ENCODE data around the gene SGPP1. TPM values are rescaled to one million over a fixed set of nuclear protein-coding genes. Genes with fewer than 3 reads are reported as not detected.
A peak's percentile ranks its signal among the peaks of the same experiment; 100 is the strongest.
"Not testable (repeated sequence)": the region's sequence is repeated elsewhere in the genome, so short reads cannot be mapped to it uniquely, and the experiment has no call there.

Gene SGPP1
- total RNA-seq, 2 experiments from 2014 or later: 10.1 to 10.6 TPM

GRCh38 chr14:63663428-63664341, 64.2 kb downstream of the SGPP1 start:
- CTCF ChIA-PET: no interaction called here

DNA sequence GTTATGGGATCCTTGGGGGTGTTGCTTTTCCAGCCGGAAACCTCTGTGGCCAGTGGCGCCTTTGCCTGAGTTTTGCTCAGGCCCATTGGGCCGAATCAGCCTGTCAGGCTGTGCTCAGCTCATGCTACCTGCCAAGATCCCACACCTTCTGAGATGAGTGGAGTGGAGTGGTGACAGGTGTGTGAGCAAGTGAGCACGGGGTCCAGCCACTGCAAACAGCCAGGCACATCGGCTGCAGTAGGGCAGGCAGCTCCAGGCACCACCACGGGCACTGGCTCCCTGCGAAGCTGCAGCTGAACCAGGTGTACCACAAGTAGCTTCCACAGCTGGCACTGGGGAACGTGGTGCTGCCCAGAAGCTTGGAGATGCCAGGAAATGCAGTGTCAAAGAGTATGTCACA, 65.1 kb downstream of the SGPP1 start:
- Mint-ChIP-seq H3K4me1 (ENCODE audit: low read depth) (no peaks in the 10 kb centered on the region), H3K27me3 (ENCODE audit: low read depth) (no peaks in the 10 kb centered on the region), H3K9me3 (no peaks in the 10 kb centered on the region), H3K27ac (no peak overlapping the region), H3K4me3 (no peak overlapping the region), H3K36me3 (ENCODE audit: low read depth) (peaks cover 3% of the 10 kb centered on the region)
- DNase-seq: no peak
- intact Hi-C loops (cut with micrococcal nuclease): no loop called here
- CTCF ChIA-PET: no interaction called here

More at GRCh38 chr14:63663428-63664341, 64.2 kb downstream of the SGPP1 start:
- H3K4me3 Mint-ChIP-seq: no peak overlapping the region
- H3K36me3 Mint-ChIP-seq (ENCODE audit: low read depth): peaks cover 3% of the 10 kb centered on the region
- intact Hi-C loops (cut with micrococcal nuclease): no loop called here
- no peaks in the 10 kb centered on the region for H3K27me3 Mint-ChIP-seq (ENCODE audit: low read depth)
- H3K27ac Mint-ChIP-seq: no peak overlapping the region
- no peak for DNase-seq
- H3K4me1 Mint-ChIP-seq (ENCODE audit: low read depth): no peaks in the 10 kb centered on the region
- H3K9me3 Mint-ChIP-seq: no peaks in the 10 kb centered on the region

DNA sequence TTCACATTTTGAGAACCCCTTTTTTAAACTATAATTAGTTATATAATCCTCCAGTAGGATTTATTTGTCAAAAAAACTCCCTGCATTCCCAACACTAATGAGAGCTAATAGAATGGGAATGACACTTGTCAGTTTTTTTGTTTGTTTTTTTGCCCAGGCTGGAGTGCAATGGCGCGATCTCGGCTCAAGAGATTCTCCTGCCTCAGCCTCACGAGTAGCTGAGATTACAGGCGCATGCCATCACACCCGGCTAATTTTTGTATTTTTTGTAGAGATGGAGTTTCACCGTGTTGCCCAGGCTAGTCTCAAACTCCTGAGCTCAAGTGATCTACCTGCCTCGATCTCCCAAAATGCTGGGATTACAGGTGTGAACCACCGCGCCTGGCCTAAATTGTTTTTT, 66.0 kb downstream of the SGPP1 start:
- H3K36me3 Mint-ChIP-seq (ENCODE audit: low read depth); intact Hi-C loops (cut with micrococcal nuclease); H3K4me1 Mint-ChIP-seq (ENCODE audit: low read depth); H3K4me3 Mint-ChIP-seq; H3K27me3 Mint-ChIP-seq (ENCODE audit: low read depth); H3K9me3 Mint-ChIP-seq; DNase-seq; CTCF ChIA-PET; H3K27ac Mint-ChIP-seq: not testable (repeated sequence)

GRCh38 chr14:63659726-63660125, 68.1 kb downstream of the SGPP1 start:
- Mint-ChIP-seq H3K4me3 (no peak overlapping the region), H3K27me3 (ENCODE audit: low read depth) (no peaks in the 10 kb centered on the region), H3K9me3 (no peaks in the 10 kb centered on the region), H3K36me3 (ENCODE audit: low read depth) (peaks cover 3% of the 10 kb centered on the region), H3K4me1 (ENCODE audit: low read depth) (no peaks in the 10 kb centered on the region), H3K27ac (no peak overlapping the region)
- CTCF ChIA-PET: no interaction called here
- intact Hi-C loops (cut with micrococcal nuclease): no loop called here
- no peak for DNase-seq

DNA sequence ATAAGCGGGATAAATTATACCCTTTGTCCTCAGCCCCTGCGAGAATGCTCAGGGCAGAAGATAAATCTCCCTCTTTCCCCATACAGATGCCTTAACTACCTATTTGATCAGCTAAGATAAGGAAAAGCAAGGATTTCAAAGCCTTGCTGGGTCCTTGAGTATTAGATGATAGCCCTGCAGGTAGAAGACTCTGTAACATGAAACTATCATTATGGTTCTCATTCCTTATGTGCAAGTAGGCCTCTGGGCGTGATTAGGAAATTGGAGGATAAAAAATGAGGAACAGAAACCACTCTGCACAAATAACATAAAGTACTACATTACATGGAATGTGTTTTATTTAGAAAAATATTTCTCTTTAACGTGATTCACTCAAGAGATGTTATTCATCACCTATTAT, 71.7 kb downstream of the SGPP1 start:
- H3K9me3 Mint-ChIP-seq: no peaks in the 10 kb centered on the region
- H3K27ac Mint-ChIP-seq: no peak overlapping the region
- CTCF ChIA-PET: interaction anchor here (1.0 kb wide), 1 partner anchor 71 kb away, joined by 3 read pairs; the partner anchor contains the start of gene SGPP1
- H3K4me1 Mint-ChIP-seq (ENCODE audit: low read depth): peaks cover 15% of the 10 kb centered on the region
- H3K27me3 Mint-ChIP-seq (ENCODE audit: low read depth): no peaks in the 10 kb centered on the region
- H3K4me3 Mint-ChIP-seq: no peak overlapping the region
- DNase-seq: no peak
- H3K36me3 Mint-ChIP-seq (ENCODE audit: low read depth): peaks cover 6% of the 10 kb centered on the region
- intact Hi-C loops (cut with micrococcal nuclease): no loop called here

GRCh38 chr14:63654936-63655335, 72.9 kb downstream of the SGPP1 start:
- peaks cover 25% of the 10 kb centered on the region for H3K4me1 Mint-ChIP-seq (ENCODE audit: low read depth)
- CTCF ChIA-PET: no interaction called here
- H3K4me3 Mint-ChIP-seq: no peak overlapping the region
- intact Hi-C loops (cut with micrococcal nuclease): loop anchor here (1.0 to 5.0 kb wide), 2 partner anchors 10 to 637 kb away; partner anchors contain the start of gene ESR2
- no peak for DNase-seq
- H3K27me3 Mint-ChIP-seq (ENCODE audit: low read depth): no peaks in the 10 kb centered on the region
- H3K27ac Mint-ChIP-seq: no peak overlapping the region
- peaks cover 6% of the 10 kb centered on the region for H3K36me3 Mint-ChIP-seq (ENCODE audit: low read depth)
- no peaks in the 10 kb centered on the region for H3K9me3 Mint-ChIP-seq

DNA sequence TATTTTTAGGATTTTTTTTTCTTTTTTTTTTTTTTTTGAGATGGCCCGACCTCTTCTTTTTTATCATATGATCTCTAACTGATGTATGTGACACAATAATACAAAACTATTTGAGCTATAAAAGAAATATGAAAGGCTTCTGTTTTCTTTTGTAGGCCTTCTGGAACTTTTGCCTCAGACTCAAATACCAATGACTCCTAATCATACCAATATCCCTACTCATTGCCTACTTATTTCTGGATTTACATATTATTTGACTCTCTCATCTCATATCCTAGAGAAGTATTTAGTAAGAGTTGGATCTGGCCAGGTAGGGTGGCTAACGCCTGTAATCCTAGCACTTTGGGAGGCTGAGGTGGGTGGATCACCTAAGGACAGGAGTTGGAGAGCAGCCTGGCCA, 73.5 kb downstream of the SGPP1 start:
- Mint-ChIP-seq H3K27ac (no peak overlapping the region), H3K27me3 (ENCODE audit: low read depth) (no peaks in the 10 kb centered on the region), H3K4me1 (ENCODE audit: low read depth) (peaks cover 29% of the 10 kb centered on the region), H3K36me3 (ENCODE audit: low read depth) (peaks cover 3% of the 10 kb centered on the region), H3K9me3 (no peaks in the 10 kb centered on the region), H3K4me3 (no peak overlapping the region)
- intact Hi-C loops (cut with micrococcal nuclease): loop anchor here (1.0 to 5.0 kb wide), 2 partner anchors 11 to 638 kb away; partner anchors contain the start of gene ESR2
- CTCF ChIA-PET: no interaction called here
- no peak for DNase-seq

DNA sequence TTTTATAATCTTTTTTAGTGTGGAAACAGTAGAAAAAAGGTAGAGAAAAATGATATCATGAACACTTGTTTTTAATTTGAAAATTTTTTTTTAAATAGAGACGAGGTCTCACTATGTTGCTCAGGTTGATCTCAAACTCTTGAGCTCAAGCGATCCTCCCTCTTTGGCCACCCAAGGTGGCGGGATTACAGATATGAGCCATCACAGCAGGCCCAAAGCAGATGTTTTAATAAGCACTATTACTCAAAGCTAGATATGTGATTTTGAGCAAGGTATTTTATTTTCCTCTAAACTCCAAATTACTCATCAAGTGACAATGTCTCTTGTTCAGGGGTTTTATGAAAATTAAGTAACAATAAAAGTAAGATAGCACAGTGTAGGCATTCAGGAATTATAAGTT, 75.5 kb downstream of the SGPP1 start:
- peak overlapping the region; percentile 70 for H3K27ac Mint-ChIP-seq
- no peaks in the 10 kb centered on the region for H3K9me3 Mint-ChIP-seq
- CTCF ChIA-PET: interaction anchor here (0.5 to 3.7 kb wide), 5 partner anchors 8 to 213 kb away, joined by 3 to 15 read pairs (median 3); partner anchors contain the start of gene WDR89
- H3K27me3 Mint-ChIP-seq (ENCODE audit: low read depth): no peaks in the 10 kb centered on the region
- H3K4me1 Mint-ChIP-seq (ENCODE audit: low read depth): peaks cover 40% of the 10 kb centered on the region
- peaks cover 3% of the 10 kb centered on the region for H3K36me3 Mint-ChIP-seq (ENCODE audit: low read depth)
- peak; percentile 50 for DNase-seq
- intact Hi-C loops (cut with micrococcal nuclease): loop anchor here (5.0 kb wide), 1 partner anchor 640 kb away; the partner anchor contains the start of gene ESR2
- H3K4me3 Mint-ChIP-seq: no peak overlapping the region

GRCh38 chr14:63650256-63650952, 77.5 kb downstream of the SGPP1 start:
- DNase-seq: peak; percentile 76
- intact Hi-C loops (cut with micrococcal nuclease): loop anchor here (1.0 to 5.0 kb wide), 4 partner anchors 8 to 642 kb away; partner anchors contain the start of gene ESR2
- CTCF ChIA-PET: interaction anchor here (0.7 to 3.7 kb wide), 6 partner anchors 9 to 260 kb away, joined by 3 to 15 read pairs (median 4); partner anchors contain the start of gene WDR89
- Mint-ChIP-seq H3K27me3 (ENCODE audit: low read depth) (no peaks in the 10 kb centered on the region), H3K4me1 (ENCODE audit: low read depth) (peaks cover 50% of the 10 kb centered on the region), H3K27ac (peak overlapping the region; percentile 97), H3K9me3 (no peaks in the 10 kb centered on the region), H3K36me3 (ENCODE audit: low read depth) (peaks cover 3% of the 10 kb centered on the region), H3K4me3 (peak overlapping the region; percentile 34)

DNA sequence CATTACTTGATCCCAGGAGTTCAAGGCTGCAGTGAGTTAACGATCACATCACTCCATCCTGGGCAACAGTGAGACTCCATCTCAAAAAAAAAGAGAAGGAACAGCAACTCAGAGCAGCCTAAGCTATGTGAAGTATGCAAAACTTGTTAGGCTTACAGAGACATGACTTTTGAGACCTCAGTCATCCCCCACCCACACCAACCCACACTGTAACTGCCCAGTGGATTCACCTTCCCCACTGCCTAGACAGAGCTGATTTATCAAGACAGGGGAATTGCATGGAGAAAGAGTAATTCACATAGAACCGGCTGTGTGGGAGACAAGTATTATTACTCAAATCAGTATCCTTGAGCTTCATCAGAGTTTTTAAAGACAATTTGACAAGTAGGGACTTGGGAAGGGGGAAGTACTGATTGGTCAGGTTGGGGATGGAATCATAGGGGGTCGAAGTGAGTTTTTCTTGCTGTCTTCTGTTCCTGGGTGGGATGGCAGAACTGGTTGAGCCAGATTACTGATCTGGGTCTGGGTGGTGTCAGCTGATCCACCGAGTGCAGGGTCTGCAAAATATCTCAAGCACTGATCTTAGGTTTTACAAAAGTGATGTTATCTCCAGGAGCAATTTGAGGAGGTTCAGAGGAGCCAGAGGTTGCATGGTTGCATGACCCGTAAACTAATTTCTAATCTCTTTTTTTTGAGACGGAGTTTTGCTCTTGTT, 80.0 kb downstream of the SGPP1 start:
- intact Hi-C loops (cut with micrococcal nuclease): loop anchor here (10.0 kb wide), 1 partner anchor 1457 kb away; the partner anchor contains the start of gene MAX
- Mint-ChIP-seq H3K4me1 (ENCODE audit: low read depth) (peaks cover 56% of the 10 kb centered on the region), H3K27ac (peak overlapping the region; percentile 37), H3K36me3 (ENCODE audit: low read depth) (peaks cover 2% of the 10 kb centered on the region), H3K9me3 (no peaks in the 10 kb centered on the region), H3K4me3 (no peak overlapping the region), H3K27me3 (ENCODE audit: low read depth) (no peaks in the 10 kb centered on the region)
- no peak for DNase-seq
- CTCF ChIA-PET: interaction anchor here (0.7 to 1.1 kb wide), 2 partner anchors 21 to 122 kb away, joined by 3 read pairs; no protein-coding TSS in a partner anchor

DNA sequence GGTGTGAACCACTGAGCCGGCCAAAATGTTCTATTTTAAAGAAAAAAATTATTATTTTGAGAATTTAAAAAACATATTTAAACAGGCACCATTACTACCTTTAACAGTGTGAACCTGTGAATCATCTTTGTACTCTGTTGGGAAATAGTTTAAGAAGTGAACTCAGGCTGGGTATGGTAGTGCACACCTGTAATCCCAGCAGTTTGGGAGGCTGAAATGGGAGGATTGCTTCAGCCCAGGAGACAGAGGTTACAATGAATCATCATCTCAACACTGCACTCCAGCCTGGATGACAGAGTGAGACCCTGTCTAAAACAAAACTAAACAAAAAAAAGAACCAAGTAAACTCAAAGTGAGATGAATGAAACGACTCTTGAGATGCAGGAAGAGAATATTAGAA, 83.1 kb downstream of the SGPP1 start:
- Mint-ChIP-seq H3K27me3 (ENCODE audit: low read depth) (no peaks in the 10 kb centered on the region), H3K4me3 (no peak overlapping the region), H3K9me3 (no peaks in the 10 kb centered on the region), H3K27ac (peak overlapping the region; percentile 48), H3K4me1 (ENCODE audit: low read depth) (peaks cover 39% of the 10 kb centered on the region), H3K36me3 (ENCODE audit: low read depth) (peaks cover 3% of the 10 kb centered on the region)
- intact Hi-C loops (cut with micrococcal nuclease): loop anchor here (5.0 to 10.0 kb wide), 2 partner anchors 257 to 1460 kb away; partner anchors contain the start of gene MAX
- CTCF ChIA-PET: interaction anchor here (0.6 to 2.1 kb wide), 5 partner anchors 8 to 84 kb away, joined by 3 to 6 read pairs (median 3); no protein-coding TSS in a partner anchor
- peak; percentile 36 for DNase-seq
